Adipocyte (in vitro differentiated cells): ENCODE data around the gene PLGRKT.
"Not testable (repeated sequence)": the region's sequence is repeated elsewhere in the genome, so short reads cannot be mapped to it uniquely, and the experiment has no call there.

Source experiments
- DNase-seq: peaks from one replicate; pipeline ENCODE4 v3.0.0-alpha.2; 2015; ENCODE audit warnings: low read depth
- H3K27me3 ChIP-seq: replicated peaks from 2 replicates; pipeline ENCODE4 v1.7.0; 2013; ENCODE audit warnings: mild to moderate bottlenecking, low read length, moderate library complexity; ENCODE audit not compliant: control insufficient read depth, insufficient read depth
- H3K36me3 ChIP-seq: 2 replicates; pipeline ENCODE4 v1.7.0; 2013; ENCODE audit warnings: low read length, mild to moderate bottlenecking, moderate library complexity; ENCODE audit not compliant: control insufficient read depth, insufficient read depth, severe bottlenecking
- H3K4me1 ChIP-seq: 2 replicates; pipeline ENCODE4 v1.7.0; 2013; ENCODE audit warnings: mild to moderate bottlenecking, low read length, moderate library complexity; ENCODE audit not compliant: control insufficient read depth, insufficient read depth
- H3K4me3 ChIP-seq: 2 replicates; pipeline ENCODE4 v1.7.0; 2013; ENCODE audit warnings: mild to moderate bottlenecking, low read length, moderate library complexity
- H3K9ac ChIP-seq: 2 replicates; pipeline ENCODE4 v1.7.0; 2013; ENCODE audit warnings: mild to moderate bottlenecking, low read length, moderate library complexity
- H3K9me3 ChIP-seq: 2 replicates; pipeline ENCODE4 v1.7.0; 2013; ENCODE audit warnings: mild to moderate bottlenecking, low read length, moderate library complexity; ENCODE audit not compliant: control insufficient read depth

Gene PLGRKT

DNA sequence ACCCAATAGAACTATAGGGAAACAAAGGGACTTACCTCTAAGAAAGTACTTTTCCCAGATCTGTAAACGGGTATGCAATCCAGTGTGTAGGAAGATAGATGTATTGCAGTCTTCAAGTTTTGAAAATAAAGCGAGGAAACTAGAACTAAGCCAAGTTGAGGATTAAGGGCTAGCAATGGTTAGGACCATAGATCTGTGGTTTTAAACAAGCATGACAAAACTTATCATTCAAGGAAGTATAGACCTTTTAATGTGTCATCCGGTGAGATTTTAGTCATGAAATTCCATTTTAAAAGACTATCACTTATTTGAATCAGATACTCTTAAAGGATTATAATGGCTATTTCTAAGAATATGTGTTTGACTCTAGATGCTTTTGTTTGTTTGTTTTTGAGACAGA, 33.1 kb upstream of the PLGRKT start:
- no peak overlapping the region for H3K9ac ChIP-seq
- DNase-seq: no peak
- H3K9me3 ChIP-seq: no peaks in the 10 kb centered on the region
- H3K36me3 ChIP-seq: no peaks in the 10 kb centered on the region
- no peak overlapping the region for H3K4me3 ChIP-seq
- no peaks in the 10 kb centered on the region for H3K27me3 ChIP-seq
- H3K4me1 ChIP-seq: no peaks in the 10 kb centered on the region

GRCh38 chr9:5470122-5470521, 32.4 kb upstream of the PLGRKT start:
- Histone ChIP-seq H3K9me3 (no peaks in the 10 kb centered on the region), H3K4me1 (no peaks in the 10 kb centered on the region), H3K9ac (no peak overlapping the region), H3K4me3 (no peak overlapping the region), H3K36me3 (no peaks in the 10 kb centered on the region), H3K27me3 (no peaks in the 10 kb centered on the region)
- no peak for DNase-seq

- H3K9me3 ChIP-seq: no peaks in the 10 kb centered on the region
- H3K4me3 ChIP-seq: no peak overlapping the region
- DNase-seq: no peak
- H3K36me3 ChIP-seq: no peaks in the 10 kb centered on the region
- no peaks in the 10 kb centered on the region for H3K27me3 ChIP-seq
- no peak overlapping the region for H3K9ac ChIP-seq
- H3K4me1 ChIP-seq: no peaks in the 10 kb centered on the region
Observed at GRCh38 chr9:5468850-5469249, 31.1 kb upstream of the PLGRKT start.

DNA sequence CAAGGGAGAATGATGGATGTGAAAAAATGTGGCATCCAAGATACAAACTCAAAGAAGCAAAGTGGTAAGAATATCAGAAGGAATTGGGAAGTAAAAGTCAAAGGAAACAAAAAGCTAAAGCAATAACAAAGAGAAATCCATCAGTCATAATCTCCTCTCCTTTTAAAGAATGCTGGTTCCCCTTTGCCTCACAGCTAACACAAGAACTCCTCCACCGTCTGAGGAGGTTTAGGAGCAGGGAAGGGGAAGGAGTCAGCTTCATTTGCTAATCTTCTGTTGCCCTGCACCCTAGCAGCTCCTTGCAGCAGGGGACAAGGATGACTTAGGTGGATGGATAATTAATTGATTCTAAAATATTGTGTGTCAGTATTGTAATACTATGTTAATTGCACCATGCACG, 29.0 kb upstream of the PLGRKT start:
- no peaks in the 10 kb centered on the region for H3K36me3 ChIP-seq
- H3K4me3 ChIP-seq: no peak overlapping the region
- H3K4me1 ChIP-seq: no peaks in the 10 kb centered on the region
- H3K9me3 ChIP-seq: no peaks in the 10 kb centered on the region
- DNase-seq: no peak
- no peaks in the 10 kb centered on the region for H3K27me3 ChIP-seq
- H3K9ac ChIP-seq: no peak overlapping the region

DNA sequence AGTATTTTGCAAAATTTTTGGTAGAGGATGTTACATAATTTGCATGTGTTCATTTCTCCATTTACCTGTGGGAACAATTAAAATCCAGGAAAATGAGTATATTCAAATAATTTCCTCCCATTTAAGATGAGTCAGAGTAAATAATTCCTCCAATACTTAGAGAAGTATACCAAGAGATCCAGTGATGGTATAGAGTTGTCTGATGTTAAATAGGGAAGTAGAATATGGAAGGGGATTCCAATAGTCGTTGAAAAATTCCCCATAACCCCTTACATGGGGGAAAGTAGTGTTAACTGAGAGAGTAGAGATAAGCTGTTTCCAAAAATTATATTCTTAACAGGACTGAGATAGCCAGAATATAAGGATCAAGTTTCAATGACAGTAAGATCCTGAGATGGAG, 28.3 kb upstream of the PLGRKT start:
- no peaks in the 10 kb centered on the region for H3K9me3 ChIP-seq
- H3K4me3 ChIP-seq: no peak overlapping the region
- no peaks in the 10 kb centered on the region for H3K27me3 ChIP-seq
- H3K9ac ChIP-seq: no peak overlapping the region
- no peak for DNase-seq
- no peaks in the 10 kb centered on the region for H3K4me1 ChIP-seq
- no peaks in the 10 kb centered on the region for H3K36me3 ChIP-seq

DNA sequence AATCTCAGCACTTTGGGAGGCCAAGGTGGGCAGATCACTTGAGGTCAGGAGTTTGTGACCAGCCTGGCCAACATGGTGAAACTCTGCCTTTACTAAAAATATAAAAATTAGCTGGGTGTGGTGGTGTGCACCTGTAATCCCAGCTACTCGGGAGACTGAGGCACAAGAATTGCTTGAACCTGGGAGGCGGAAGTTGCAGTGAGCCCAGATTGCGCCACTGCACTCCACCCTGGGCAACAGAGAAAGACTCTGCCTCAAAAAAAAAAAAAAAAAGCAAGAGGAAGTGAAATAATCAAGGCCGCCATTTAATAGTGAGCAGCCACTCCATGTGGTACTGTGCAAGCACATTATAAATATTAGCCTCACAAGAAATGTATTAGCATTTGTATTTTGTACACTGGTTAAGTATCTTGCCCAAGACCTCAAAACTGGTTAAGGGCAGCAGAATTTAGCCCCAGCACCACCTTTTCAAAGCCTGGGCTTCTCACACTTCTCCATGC, 27.2 kb upstream of the PLGRKT start:
- H3K9me3 ChIP-seq, H3K36me3 ChIP-seq, H3K27me3 ChIP-seq, DNase-seq, H3K4me3 ChIP-seq, H3K9ac ChIP-seq, H3K4me1 ChIP-seq: not testable (repeated sequence)

DNA sequence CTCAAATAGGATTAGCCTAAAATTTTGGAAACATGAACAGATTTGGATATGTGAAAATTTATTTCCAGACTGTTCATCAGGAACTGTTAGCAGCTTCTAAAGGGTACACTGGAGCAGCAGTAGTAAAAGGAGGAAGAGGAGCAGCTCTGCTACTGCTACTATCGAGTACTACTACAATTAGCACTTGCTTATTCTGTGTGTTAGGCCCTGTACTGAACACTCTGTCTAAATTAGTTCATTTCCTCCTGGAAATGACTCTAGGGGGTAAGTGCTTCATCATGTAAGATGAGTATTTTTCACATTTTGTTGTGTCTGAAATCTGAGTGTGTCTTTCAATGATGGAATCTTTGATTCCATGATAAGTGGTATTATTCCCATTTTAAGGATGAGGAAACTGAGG, 22.4 kb upstream of the PLGRKT start:
- no peaks in the 10 kb centered on the region for H3K36me3 ChIP-seq
- peaks cover 4% of the 10 kb centered on the region for H3K4me1 ChIP-seq
- H3K9ac ChIP-seq: no peak overlapping the region
- H3K4me3 ChIP-seq: no peak overlapping the region
- H3K9me3 ChIP-seq: no peaks in the 10 kb centered on the region
- no peaks in the 10 kb centered on the region for H3K27me3 ChIP-seq
- DNase-seq: no peak

- H3K9ac ChIP-seq: no peak overlapping the region
- H3K27me3 ChIP-seq: no peaks in the 10 kb centered on the region
- peaks cover 8% of the 10 kb centered on the region for H3K4me1 ChIP-seq
- DNase-seq: no peak
- H3K36me3 ChIP-seq: no peaks in the 10 kb centered on the region
- no peaks in the 10 kb centered on the region for H3K9me3 ChIP-seq
- H3K4me3 ChIP-seq: no peak overlapping the region
Observed at GRCh38 chr9:5459289-5459829, 21.6 kb upstream of the PLGRKT start.

- H3K9ac ChIP-seq: no peak overlapping the region
- DNase-seq: peak; percentile 52
- no peak overlapping the region for H3K4me3 ChIP-seq
- H3K36me3 ChIP-seq: no peaks in the 10 kb centered on the region
- H3K4me1 ChIP-seq: peaks cover 12% of the 10 kb centered on the region
- no peaks in the 10 kb centered on the region for H3K27me3 ChIP-seq
- no peaks in the 10 kb centered on the region for H3K9me3 ChIP-seq
Observed at GRCh38 chr9:5455181-5455580, 17.5 kb upstream of the PLGRKT start.

GRCh38 chr9:5453673-5454072, 15.9 kb upstream of the PLGRKT start:
- peaks cover 20% of the 10 kb centered on the region for H3K4me1 ChIP-seq
- no peaks in the 10 kb centered on the region for H3K36me3 ChIP-seq
- DNase-seq: peak; percentile 31
- no peak overlapping the region for H3K4me3 ChIP-seq
- H3K9ac ChIP-seq: no peak overlapping the region
- H3K27me3 ChIP-seq: no peaks in the 10 kb centered on the region
- H3K9me3 ChIP-seq: no peaks in the 10 kb centered on the region

- Histone ChIP-seq H3K4me1 (peaks cover 20% of the 10 kb centered on the region), H3K4me3 (no peak overlapping the region), H3K9ac (no peak overlapping the region), H3K36me3 (no peaks in the 10 kb centered on the region), H3K27me3 (no peaks in the 10 kb centered on the region), H3K9me3 (no peaks in the 10 kb centered on the region)
- no peak for DNase-seq
Observed at GRCh38 chr9:5453004-5453403, 15.3 kb upstream of the PLGRKT start.

DNA sequence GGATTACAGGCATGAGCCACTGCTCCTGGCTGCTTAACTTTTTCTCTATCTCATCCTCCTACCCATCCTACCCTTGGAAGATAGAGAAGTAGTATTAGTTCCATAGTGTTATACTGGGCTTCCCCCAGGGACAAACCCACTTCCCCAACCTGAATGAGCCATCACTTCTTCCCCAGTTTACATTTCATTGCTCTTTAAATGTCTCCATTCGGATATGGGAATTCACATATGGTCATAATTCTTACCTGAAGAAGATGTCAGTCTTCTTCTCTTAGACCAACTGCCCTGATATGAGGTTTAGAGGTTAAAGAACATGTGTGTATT, 14.5 kb upstream of the PLGRKT start:
- DNase-seq: no peak
- Histone ChIP-seq H3K9me3 (no peaks in the 10 kb centered on the region), H3K36me3 (no peaks in the 10 kb centered on the region), H3K27me3 (no peaks in the 10 kb centered on the region), H3K4me1 (peaks cover 20% of the 10 kb centered on the region), H3K9ac (no peak overlapping the region), H3K4me3 (no peak overlapping the region)
